ENCODE data around the gene OR10A6.

GRCh38 chr11:7893796-7894195 is 37.3 kb downstream of the OR10A6 start:
- TF ChIP-seq NRF1 (conservative IDR thresholded peaks at IDR 0.05; ENCODE audit: low read depth, low read length) (no peak), NFYA (IDR thresholded peaks at IDR 0.05; ENCODE audit: borderline replicate concordance, low read depth, low read length) (no peak), SIN3A (IDR thresholded peaks at IDR 0.05; ENCODE audit: low read depth, low read length) (no peak), ZNF622 (IDR thresholded peaks at IDR 0.05) (no peak), NFIC (IDR thresholded peaks at IDR 0.05; ENCODE audit: low read depth, low read length) (no peak), SMC3 (IDR thresholded peaks at IDR 0.05; ENCODE audit: borderline replicate concordance, low read length) (no peak)

Data from GM12878 (cell line).